Measurements from ENCODE around the gene DGAT2L6.

DGAT2L6 gene, protein sequence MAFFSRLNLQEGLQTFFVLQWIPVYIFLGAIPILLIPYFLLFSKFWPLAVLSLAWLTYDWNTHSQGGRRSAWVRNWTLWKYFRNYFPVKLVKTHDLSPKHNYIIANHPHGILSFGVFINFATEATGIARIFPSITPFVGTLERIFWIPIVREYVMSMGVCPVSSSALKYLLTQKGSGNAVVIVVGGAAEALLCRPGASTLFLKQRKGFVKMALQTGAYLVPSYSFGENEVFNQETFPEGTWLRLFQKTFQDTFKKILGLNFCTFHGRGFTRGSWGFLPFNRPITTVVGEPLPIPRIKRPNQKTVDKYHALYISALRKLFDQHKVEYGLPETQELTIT

DNA sequence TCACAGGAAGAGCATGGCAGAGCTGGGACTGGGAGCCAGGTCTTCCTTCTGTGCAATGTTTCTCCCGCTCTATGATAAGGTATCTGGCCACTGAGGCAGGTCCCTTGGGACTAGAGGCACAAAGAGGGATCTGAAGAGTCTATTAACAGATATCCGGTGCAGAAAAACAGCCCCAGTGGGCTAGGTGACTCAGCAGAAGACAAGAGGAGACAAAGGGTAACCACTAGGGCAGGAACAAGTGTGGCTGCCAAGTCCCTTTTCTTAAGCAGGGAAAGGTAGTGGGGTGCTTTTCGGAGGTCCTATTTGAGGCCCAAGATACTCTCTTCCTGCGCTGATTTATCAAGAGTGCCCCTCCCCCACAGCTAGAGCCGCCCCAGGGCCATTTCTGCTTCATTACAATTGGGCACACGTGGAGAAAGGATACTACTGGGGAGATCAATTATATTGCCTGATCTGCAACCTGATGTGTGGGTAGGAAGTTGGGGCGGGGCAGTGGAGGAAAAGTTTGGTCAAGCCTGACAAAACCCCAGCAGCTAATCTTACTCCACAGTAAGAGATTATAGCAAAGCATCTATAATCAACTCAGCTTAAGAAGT is at the start of gene DGAT2L6:
DGAT2L6 (plus strand) TSS at position 546 of the 596 bp plus-strand sequence. CDS start 100 bp downstream, outside the sequence.
- DNase-seq, result no peak

DNA sequence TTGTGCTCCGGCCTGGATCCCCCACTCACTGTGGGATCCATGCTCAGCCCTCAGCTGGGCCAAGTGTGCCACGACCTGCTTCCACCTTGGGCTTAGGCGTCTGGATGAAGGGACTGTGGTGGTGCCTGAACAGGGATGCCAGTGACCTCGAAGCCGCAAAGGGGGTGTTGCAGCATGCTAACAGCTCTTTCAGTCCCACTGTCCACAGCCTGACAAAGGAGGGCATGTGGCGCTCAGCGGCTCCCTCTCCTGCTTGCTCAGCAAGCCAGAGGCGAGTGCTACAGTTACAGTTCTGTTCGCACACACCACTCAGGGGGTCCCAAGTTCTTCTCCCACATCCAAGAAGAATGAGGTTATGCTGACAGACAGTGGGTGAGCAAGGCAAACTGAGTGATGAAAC is 49.2 kb upstream of the DGAT2L6 start:
- DNase-seq, result no peak

DNA sequence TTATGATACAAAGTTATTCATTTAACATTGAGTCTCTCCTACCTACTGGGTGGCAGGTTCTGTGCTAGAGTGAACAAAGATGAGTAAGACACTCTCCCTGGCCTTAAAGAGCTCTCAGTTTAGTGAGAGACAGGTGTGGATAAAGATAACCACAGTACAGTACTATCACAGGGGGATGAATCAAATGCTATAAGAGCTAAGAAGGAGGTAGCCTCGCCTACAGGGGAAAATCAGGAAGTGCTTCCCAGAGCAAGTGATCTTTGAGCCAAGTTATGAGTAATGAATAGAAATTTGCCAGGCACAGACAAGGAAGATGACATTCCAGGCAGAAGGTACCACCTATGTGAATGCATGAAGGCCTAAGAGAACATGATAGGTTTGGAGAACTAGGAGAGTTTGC is 47.5 kb upstream of the DGAT2L6 start:
- no peak for DNase-seq

DNA sequence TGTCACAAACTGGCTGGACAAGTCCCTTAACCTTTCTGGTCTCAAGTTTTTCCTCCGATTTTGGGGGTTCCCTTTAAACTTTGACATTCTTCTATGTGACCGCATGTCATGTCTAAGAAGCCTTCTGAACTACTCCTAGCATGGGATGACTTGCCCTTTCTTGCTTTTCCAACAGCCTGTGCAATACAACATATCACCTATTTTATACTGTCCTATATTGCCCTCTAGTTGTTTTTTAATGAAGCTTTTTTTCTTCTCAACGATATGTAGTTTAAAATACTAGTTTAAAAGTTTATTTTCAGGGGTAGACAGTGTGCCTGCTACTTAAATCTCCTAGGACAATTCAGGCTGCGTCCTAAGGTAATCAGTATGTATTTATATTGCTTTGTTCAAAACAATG is 45.1 kb upstream of the DGAT2L6 start:
- no peak for DNase-seq

DNA sequence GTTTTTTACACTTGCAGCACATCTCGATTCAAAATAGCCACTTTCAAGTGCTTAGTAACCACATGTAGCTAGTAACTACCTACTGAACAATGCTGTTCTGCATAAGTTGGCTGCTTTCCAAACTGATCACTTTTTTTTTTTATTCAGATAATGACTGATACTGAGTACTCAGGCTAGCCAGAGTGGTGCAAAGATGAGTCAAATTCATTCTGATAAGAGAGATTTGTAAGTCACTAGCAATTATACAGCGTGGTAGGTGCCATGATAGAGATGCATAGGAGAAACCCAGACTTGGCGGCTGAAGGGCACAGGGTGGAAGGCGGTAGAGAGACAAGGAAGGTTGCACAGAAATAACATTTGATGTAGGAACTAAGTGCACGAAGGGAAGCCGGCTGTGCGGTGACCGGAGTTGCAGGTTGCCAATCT is 44.4 kb upstream of the DGAT2L6 start:
- DNase-seq, result no peak

DNA sequence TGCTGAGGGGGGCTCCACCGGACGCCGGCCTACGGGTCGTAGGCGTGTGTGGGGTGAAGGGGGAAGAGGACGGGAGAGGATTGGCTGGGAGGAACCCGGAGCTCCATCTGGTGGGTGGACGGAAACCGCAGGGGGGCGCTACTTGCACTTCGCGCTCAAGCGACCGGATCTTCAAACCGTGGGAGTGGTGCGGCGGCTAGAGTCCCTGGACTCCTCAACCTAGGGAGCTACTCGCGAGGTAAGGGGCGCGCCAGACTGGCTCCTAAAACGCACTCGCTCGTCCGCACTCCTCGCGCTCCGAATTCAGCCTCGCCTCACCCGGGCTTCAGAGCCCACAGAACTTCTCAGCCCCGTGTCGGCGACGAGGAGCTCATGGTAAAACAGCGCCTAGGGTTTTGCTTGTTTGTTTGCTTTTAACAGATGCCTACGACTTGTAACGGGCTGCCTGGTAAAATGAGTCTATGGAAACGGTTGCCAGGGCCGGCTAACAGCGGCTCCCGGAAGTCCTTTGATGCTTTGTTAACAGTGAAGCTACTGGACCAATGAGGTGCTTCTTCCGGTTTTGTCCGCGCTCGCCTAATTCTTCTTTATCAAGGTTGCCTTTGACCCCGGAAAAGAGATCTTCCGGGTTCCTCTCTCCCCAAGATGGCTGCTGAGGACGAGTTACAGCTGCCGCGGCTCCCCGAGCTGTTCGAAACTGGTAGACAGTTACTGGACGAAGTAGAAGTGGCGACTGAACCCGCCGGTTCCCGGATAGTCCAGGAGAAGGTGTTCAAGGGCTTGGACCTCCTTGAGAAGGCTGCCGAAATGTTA is 43.8 kb upstream of the DGAT2L6 start, which contains the start of gene IGBP1:
IGBP1 (plus strand) TSS at position 145 of the 813 bp plus-strand sequence; CDS start at position 646, 501 bp downstream.
- peak; percentile 73 to 91 for DNase-seq

DNA sequence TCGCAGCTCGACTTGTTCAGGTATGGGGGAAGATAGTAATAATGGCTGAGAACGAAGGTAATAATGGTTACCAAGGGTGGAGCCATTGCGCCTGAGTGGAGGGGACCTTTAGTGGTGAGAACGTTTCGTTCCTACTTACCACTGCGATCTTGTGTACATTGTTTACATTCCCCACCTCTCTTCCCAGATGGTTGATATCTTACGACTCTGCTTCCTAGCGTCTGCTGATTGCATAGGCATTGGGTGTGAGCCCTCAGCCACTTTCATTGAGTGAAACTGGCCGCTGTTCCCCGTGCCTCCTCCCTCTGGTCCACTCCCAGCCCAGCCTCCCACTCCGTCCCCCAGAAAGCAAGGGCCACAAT is 43.2 kb upstream of the DGAT2L6 start:
- DNase-seq, result peak in 1 of 2 experiments; percentile 53

DNA sequence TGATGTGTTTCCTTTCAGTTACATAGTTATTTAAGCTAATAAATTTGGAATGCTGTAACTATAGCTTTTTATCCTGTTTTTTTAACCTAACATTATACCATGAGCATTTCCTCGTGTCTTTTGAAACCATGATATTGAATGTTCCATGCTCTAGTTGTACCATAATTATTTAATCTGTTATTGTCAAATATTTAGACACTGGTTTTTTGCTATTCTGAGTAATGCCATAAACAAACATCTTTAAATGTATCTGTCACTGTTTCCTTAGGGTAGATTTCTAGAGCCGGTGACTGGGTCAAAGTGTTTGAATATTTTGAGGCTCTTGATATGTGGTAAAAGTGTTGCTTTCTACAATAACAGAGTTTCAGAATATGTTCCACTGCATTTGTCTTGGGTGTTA is 38.7 kb upstream of the DGAT2L6 start:
- no peak for DNase-seq

DNA sequence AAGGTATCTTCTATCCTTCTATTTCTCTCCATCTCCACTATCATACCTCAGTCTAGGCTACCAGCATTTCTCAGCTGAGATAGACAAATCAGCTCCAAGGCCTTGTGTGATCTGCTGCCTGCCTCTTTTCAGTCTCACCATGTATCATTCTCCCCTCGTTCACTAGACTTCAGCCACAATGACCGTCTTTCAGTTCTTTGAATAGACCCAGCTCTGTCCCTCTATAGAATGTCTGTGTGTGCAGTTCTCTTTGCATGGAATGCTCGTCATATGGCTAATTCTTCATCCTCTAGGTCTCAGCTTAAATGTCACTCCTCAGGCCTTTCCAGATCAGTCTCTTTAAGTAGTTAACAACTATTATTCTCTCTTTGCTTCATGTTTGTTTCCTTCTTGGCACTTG is 37.5 kb upstream of the DGAT2L6 start:
- DNase-seq, result no peak

DNA sequence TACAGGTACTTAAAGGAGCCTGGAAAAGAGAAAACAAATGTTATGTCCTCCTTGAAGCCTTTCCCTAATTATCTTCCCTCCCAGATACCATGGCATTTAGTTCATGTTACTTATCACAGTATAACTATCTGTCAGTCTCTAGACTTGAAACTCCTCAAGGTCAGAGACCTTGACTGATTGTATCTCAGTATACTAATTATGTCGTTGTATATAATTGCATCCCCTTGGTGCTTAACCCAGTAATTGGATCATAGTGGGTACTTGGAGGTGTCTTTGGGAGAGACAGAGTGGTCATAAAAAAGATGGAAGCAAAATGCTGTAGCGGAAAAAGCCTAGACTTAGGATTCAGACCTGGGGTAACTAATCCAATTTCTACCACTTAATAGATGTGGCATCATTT is 35.9 kb upstream of the DGAT2L6 start:
- DNase-seq, result no peak

DNA sequence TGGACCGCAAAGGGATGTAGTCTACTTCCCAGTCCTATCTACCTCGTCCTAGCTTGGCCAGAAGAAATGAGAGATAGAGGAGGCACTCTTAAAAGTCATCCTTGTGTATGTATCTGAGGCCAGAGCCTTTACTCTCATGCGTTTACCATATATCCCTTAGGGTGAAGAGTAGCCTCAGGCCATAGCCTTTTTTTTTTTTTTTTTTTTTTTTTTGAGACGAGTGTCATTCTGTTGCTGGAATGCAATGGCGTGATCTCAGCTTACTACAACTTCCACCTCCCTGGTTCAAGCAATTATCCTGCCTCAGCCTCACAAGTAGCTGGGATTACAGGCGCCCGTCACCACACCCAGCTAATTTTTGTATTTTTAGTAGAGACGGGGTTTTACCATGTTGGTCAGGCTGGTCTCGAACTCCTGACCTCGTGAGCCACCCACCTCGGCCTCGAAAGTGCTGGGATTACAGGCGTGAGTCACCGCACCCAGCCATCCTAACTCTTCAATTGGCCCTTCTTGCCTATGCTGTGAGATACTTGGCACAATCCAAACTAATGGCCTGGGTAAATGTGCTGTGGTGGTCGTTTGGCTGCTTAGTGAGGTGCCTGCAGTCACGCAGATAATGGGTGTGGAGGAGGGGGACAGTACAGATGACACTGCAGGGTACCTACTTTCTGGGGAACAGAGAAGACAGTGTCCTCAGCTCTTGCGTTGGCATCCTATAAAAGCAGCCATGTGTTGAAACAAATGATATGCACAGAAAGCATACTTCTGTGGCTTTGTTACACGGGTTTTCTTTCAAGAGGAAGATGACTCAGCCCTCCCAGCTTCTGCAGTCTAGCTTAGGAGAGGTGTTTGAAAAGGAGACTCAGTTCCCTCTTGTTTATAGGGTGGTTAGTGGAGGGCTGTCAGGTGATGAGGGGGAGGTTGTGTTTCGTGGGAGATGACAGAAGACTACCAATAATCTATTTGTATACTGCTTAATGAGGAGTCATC is 10.4 kb upstream of the DGAT2L6 start:
- no peak for DNase-seq

DNA sequence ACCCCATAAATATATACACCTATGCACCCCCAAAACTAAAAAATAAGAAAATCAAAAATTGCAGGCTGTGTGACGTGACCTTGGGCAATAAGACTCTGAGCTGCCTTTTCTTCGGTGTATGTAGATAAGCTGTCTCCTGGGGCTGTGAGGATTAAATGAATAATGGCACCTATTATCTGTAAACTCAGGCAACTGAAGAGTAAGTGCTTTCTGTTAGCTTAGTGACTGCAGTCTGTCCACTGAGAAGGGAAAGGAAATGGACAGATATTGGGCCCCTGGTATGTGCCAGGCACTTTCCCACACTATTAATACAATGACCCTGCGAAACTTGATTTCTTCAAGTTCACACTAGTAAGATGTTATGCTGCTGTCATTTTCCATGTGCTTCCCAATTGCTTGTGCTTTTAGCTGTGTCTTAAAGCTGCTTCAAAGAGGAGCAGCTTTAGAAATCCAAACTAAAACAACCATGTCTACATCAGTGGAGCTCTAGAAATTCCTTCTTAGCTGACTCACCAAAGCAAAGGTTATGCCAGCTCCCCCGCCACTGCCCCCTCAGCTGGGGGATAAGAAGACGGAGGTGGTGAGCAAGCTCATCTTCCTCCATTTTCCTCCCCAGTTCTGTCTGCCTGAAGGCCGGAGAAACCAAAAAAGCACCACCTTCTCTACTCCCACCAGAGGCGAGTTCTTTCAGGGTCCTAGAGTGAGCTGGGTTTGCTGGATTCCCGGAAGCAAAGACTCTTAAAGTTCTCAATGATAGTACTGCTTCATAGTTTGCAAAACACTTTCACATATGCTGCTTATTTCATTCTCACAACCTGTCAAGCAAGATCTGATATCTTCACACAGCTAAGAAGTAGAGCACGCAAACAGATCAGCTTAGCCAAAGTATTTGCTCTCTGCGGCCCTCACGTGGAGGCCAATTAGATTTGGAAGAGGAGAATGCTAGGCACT is 8.8 kb upstream of the DGAT2L6 start:
- DNase-seq, result no peak

DNA sequence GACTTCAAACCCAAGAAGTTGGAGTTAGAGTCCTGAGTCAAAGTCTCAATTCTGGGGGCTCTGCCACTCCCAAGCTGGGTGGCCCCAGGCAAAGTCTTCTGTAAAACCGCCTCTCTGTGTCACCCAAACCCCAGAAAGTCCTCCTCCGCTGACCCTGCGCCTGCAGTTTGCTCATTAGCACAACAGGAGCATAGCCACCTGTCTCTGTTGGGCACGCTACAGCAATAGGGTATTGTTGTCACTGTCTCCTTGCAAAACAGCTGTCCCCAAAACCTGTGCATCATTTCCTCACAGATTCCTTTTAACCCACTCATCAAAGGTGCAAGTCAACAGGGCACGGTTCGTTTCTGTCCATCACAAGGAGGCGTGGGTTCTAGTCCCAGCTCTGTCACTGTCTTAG is 8.0 kb upstream of the DGAT2L6 start:
- no peak for DNase-seq

DNA sequence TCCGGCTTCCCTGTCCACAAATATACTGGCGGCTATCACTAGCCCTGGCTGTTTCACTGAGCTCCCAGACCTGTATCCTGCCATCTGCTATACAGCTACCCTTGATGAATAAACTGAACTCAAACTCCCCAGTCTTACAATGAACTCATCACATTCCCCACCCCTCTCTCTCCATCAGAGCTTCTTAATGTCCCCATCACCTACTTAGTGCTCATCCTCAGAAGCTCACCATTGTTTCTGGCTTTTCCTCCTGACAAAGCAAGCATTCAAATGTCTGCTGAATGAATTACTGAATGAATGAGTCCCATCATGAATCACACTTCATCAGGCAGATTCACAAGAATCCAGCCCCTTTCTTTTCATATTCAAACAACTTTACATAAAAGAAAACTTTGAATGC is 5.7 kb upstream of the DGAT2L6 start:
- DNase-seq, result no peak

DNA sequence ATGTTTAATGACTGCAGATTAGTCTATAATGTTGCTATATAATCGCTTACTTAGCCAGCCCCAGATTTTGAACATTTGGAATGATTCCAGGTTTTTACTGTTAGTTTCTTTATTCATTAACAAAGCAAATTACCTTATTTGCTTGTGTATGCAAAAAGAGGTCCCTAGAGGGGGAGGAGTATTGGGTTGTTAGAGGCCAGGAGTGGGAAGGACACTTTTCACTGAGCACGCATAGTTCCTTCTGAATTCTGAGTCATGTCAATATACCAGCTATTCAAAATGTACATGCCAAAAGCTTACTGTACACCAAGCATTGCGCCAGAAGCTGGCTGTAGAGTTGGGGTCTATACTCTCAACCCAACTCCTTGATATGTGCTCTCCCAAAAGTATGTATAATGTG is 5.1 kb upstream of the DGAT2L6 start:
- DNase-seq, result no peak

DNA sequence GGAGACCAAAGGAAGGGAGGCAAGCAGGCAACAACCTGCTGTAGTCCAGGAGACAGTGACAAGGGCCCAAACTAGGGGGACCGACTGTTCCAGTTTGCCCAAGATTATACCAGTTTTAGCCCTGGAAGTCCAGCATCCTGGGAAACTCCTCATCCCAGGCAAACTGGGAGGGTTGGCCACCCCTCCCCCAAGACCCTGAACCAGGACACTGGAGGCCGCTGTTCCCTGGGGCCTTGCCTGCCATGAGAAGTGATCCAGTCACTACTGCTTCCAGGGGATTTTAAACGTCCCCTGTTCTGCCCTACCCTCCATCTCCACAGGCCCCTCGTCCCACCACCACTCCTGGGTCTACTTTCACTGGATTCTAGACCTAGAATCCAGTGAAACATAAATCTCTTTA is 4.3 kb upstream of the DGAT2L6 start:
- DNase-seq, result no peak

DNA sequence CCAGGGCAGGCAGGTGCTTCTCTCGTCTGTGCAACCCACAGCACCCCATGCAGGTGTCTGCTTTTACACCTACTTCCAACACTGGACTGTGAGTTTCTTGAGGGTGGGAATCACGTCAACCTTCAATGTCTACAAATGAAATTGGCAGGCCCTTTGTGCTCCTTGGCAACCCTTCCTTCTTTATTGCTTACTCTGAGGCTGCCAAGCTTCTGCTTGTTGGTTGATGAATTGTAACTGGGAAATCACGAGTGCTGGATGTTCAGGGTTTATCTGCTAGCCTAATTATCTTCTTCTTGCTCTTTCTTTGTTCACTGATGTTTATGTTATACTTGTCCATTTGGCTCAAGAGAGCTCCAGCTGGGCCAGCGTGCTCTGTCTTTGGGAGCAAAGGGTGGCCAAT is 2.5 kb upstream of the DGAT2L6 start:
- DNase-seq, result no peak

DNA sequence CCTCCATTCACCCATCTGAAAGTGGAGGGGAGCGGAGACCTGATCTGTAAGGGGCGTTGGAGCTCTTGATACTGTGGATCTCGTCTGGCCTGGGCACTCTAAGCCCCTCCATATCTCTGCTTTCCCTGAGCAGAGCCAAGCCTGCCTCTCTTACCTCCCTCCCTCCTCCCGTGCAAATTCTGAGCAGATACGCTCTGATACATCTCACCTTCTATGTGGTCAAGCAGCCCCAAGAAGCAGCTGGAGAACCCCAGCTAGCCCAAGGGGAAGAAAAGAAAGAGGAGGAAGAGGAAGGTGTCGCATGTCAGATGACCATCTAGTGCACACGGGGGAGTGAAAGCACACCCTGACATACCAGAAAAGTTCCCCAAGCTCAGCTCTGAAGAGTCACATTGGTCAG is 1.9 kb upstream of the DGAT2L6 start:
- no peak for DNase-seq

DNA sequence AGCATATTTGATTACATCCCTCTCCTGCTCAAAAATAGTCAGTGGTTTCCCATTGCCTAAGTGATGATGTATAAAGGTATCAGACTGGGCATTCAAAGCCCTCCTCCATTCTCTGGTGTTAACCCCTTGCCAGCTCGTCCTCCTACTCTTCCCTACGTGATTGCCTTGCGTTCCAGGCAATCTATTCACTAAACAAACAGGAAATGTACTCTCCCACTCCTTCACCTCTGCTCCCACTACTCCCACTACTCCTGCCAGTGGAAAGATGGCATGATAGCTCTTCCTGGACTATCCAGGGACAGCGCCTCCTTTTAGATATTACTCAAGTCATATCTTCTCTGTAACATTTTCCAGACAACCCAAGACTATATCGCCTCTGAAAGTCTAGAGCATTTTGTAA is 5.8 kb downstream of the DGAT2L6 start:
- DNase-seq, result no peak

DNA sequence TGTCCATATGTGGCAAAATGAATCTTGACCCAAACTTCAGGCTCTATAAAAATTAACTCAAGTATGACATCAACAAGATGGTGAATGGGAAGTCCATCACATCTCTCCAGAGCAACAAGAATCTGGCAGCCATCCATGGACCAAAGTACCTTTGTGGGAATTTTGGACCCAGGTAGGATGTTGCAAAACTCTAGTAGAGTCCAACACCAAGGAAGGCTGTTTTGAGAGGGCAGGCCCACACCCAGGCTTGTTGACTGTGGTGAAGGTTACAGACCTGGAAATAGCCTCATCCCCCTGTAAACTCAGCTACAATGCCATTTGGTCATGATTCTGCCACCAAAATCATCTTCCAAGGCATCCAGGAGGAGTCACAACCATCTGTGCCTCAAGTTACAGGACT is 12.9 kb downstream of the DGAT2L6 start:
- no peak for DNase-seq

DNA sequence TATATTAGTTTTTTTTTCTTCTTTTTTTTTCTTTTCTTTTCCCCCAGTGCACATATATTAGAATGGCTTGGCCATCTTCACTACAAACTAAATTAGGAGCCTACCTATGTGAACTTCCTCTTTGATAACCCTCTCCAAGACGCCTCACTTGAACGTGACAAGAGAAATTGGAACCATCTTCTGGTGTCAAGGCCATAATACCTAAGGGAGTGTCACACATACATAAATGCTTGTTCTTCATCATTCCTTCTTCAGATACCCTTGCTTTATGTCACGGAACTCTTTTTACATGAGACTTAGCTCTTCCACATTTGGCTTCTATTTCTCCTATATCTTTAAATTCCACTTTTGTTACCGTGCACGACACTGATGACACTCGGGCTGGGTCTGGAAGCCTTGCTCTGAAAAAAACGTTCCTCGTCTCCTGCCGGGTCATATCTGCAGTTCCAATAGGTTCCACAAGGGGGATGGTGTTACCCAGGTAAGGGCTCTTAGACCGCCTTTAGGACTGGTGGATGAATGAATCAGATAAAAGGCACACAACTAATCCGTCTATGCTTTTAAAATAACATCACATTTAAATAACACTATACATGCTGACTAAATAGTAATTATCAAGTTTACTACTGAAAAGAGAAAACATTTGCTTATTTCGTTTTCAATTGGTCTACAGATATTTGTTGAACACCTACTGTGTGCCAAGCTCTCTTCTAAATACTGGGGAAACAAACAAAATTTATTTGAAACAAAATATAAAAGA is 19.9 kb downstream of the DGAT2L6 start:
- peak; percentile 2 to 56 for DNase-seq

Data from SW 1271 (cell line).